Right renal cortex interstitium (tissue), 3 donors: ENCODE results near the gene ZNF618. TPM values are rescaled to one million over a fixed set of nuclear protein-coding genes. Genes with fewer than 3 reads are reported as not detected.

ENCODE experiments used
- DNase-seq, 3 donors: peaks; one replicate each; pipeline ENCODE4 v3.0.0-alpha.2; 2013; ENCODE audit warnings: low read depth in 3 of 3, low spot score in 2 of 3
- polyA plus RNA-seq, 3 donors: library from polyadenylated mRNA; unstranded; fragments of 120-200 nt; gene quantifications; one replicate each; pipeline ENCODE4 v1.2.1, GENCODE V29; 2013; ENCODE audit not compliant: insufficient read length in 3 of 3

Gene ZNF618, protein sequence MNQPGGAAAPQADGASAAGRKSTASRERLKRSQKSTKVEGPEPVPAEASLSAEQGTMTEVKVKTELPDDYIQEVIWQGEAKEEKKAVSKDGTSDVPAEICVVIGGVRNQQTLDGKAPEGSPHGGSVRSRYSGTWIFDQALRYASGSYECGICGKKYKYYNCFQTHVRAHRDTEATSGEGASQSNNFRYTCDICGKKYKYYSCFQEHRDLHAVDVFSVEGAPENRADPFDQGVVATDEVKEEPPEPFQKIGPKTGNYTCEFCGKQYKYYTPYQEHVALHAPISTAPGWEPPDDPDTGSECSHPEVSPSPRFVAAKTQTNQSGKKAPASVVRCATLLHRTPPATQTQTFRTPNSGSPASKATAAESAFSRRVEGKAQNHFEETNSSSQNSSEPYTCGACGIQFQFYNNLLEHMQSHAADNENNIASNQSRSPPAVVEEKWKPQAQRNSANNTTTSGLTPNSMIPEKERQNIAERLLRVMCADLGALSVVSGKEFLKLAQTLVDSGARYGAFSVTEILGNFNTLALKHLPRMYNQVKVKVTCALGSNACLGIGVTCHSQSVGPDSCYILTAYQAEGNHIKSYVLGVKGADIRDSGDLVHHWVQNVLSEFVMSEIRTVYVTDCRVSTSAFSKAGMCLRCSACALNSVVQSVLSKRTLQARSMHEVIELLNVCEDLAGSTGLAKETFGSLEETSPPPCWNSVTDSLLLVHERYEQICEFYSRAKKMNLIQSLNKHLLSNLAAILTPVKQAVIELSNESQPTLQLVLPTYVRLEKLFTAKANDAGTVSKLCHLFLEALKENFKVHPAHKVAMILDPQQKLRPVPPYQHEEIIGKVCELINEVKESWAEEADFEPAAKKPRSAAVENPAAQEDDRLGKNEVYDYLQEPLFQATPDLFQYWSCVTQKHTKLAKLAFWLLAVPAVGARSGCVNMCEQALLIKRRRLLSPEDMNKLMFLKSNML
- polyA plus RNA-seq: 10 to 100 TPM; 39.7 to 41.7 (median 39.9) TPM

DNA sequence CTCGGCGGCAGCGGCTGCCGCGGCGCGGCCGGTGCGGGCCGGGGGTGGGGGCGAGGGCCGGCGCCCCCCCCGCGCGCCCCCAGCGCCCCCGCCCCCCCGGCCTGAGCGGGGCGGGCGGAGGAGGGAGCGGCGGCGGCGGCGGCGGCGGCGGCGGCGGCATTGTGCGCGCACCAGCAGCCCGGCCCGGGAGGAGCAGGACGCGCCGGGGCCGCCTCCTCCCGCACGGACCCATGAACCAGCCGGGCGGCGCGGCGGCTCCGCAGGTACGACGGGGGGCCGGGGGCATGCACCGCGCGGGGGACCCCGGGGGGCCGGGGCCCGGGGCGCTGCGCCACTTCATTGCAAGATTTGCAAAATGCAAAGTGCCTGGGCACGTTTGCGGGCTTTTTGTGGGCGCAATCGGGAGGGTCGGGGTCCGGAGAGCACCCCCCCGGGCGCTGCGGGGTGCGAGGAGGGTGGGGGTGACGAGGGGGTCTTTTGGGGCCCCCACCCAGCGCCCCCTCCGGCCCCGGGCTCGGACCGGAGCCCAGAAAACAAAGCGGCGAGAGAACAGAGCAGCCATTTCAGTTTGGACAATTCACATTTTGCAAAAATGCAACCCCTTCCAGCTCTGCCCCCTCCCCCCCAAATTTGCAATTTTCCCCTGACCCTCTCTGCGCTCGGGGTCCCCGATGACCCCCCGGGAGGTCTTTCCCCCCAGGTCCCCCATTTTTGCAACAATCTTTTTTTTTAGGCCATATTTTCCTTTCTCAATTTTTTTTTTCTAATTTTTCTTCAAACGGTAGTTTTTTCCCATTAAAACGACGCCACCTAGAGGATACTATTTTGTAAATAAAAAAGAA lies at the start of gene ZNF618:
ZNF618 (plus strand) TSS at position 159 of the 842 bp plus-strand sequence; CDS start at position 231, 72 bp downstream.
- peak in 1 of 3 donors; percentile 37 for DNase-seq

DNA sequence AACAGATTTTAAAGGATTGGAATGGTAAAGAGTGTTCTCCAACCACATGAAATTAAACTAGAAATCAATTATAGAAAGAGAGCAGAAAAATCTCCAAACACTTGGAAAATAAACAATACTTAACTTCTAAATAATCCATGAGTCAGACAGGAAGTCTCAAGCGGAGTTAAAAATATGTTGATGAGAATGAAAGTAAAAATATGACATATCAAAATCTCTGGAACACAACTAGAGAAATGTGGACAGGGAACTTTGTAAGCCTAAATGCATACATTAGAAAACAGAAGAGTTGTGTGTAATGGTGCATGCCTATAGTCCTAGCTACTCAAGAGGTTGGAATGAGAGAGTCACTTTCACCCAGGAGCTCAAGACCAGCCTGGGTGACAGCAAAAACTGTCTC lies 47.9 kb upstream of the ZNF618 start:
- DNase-seq: no peak

DNA sequence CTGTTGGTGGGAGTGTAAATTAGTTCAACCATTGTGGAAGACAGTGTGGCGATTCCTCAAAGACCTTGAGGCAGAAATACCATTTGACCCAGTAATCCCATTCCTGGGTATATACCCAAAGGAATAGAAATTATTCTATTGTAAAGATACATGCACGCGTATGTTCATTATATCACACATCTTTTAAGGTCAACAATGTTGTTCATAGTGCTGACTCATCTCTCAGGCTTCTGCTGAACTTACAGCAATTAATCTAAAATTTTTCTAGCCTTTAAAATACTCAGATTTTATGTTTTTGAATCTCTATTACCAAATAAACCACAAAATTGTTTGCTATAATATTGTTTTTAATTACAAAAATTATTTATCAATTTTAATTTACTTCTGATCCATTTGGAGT lies 38.8 kb upstream of the ZNF618 start:
- DNase-seq: no peak

GRCh38 chr9:113842086-113842485 lies 34.0 kb upstream of the ZNF618 start:
- DNase-seq: no peak

DNA sequence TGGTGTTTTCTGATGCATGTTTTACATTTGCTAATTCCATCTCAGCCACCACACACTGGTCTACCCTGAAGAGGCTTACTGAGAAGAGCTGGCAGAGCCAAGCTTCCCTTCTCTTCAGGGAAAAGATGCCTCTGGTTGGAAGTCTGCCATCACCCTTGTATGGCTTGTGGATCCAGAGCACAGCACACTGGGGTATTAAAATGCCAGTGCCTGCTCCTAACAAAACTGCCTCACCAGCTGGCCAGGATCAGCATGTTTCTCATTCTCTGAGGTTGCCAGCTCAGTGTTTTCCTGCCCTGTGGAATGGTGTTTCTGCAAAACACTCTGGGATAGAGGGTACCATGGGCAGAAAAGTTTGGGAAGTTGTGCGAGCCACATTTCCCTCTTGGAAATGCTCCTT lies 31.6 kb upstream of the ZNF618 start:
- DNase-seq: no peak

- no peak for DNase-seq
Observed at GRCh38 chr9:113851359-113851758, 24.8 kb upstream of the ZNF618 start.

DNA sequence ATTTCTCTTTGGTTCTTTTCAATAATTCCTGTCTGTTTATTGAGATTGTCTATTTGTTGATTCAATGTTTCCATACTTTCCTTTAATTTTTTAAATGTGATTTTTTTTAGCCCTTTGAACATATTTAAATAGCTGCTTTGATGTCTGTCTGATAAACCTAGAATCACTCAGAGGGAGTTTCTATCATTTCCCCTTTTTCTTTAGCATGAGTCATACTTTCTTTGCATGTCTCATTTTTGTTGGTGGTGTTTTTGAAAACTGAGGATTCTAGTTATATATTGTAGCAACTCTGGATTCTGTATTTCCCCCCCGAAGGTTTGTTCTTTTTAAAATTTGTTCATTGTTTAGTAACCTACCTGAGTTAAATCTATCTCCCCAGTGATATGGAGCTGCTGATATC lies 24.2 kb upstream of the ZNF618 start:
- no peak for DNase-seq

DNA sequence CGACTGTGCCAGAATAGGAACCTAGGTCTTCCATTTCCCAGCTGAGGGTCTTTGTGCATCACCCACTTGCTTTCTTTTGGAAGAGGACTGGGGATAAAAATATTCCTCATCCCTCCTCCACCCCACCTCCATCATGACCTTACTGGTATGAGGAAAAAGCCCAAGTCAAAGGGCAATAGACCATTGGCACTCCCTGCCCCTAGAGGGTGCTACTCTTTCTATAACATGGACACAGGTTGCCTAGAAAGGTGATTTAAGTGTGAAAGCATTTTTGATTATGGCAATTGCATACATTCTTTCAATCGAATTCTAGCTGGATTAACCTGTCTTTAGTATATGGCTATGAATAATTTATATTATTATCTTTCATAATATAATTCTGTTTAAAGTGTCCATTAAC lies 22.8 kb upstream of the ZNF618 start:
- no peak for DNase-seq

DNA sequence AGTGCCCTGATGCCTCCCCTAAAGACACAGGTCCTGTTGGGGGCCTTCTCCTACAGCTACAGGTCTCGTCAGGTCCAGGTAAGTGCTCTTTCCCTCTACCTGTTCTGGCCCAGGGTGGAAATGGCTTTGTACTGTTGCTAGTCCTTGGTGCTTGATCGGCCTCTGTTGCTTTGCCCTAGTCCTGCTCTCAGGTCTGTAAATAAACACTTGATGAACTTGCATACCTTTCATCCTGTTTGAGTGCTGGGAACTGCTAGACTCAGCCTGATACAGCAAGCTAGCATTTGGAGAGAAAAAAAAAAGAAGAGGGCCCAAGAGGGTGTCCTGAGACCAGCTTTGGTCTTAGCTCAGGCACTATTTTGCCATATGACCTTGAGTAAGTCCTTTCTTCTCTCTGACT lies 21.8 kb upstream of the ZNF618 start:
- no peak for DNase-seq

GRCh38 chr9:113857875-113858274 lies 18.2 kb upstream of the ZNF618 start:
- DNase-seq: no peak

DNA sequence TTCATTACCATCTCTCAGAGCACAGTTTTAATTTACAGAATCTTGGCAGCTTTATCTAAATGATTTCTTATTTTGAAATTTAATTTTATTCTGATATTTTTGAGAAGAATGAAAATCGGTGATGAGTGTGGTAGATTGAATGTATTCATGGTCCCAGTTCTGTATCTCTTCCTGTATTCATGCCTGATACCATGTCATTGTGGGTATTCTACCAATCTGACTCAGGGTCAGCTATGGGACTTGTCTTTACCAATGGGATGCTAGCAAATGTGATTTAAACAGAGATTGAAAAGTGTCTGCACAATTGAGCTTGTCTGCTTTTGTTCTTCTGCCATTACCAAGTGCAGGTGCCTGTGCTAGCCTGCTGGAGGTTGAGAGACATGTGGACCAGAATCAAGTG lies 17.8 kb upstream of the ZNF618 start:
- no peak for DNase-seq

DNA sequence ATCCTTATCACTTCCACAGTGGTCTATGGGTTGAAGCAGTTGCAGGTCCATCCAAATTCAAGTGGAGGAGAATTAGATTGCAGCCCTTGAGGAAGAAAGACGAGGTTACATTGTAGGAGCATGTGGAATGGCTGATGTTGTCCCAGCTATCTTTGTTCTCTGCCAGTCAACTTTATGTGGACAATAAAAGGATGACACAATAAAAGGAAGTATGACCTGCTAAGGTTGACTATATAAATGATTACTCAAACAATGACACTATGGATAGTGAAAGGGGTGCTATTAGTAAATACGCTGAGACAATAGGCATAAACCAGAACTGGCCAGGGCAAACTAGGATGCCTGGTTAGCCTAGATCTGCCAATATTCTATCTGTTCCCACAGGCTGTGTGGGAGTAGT lies 12.8 kb upstream of the ZNF618 start:
- DNase-seq: no peak

DNA sequence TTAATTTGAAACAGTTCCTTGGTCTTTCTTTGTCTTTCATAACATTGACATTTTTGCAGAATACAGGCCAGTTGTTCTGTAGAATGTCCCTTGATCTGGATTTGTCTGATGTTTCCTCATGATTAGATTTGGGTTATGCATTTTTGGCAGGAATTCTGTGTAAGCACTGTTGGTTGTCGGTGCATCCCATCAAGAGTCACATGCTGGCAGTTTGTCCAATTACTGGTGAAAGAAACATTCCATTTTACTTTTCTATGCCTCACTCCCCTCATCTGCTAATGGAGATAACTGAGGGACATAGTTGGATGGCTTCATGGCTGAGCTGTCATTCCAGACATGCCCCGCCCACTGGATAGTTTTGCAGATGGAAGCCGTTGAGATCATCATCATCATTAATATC lies 7.6 kb upstream of the ZNF618 start:
- no peak for DNase-seq

- no peak for DNase-seq
Observed at GRCh38 chr9:113872485-113873143, 3.5 kb upstream of the ZNF618 start.

- no peak for DNase-seq
Observed at GRCh38 chr9:113873446-113873845, 2.7 kb upstream of the ZNF618 start.

DNA sequence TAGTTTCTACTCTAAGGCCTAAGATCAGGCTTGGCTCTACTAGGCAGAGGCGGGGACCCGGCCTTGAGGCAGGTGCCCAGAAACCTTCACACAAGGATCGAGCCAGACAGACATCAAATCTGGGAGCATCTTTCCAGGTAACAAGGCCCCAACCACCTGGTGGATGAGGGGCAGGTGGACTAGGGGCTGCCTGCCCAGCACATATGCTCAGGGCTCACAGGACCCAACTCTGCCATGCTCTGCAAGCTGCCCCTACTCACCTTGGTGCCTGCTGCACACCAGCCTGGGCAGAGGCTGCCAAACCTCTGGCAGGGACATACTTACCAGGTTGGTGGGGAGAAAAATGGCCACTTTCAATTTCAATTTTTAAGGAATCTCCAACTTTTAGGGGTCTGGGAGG lies 2.2 kb upstream of the ZNF618 start:
- DNase-seq: no peak

DNA sequence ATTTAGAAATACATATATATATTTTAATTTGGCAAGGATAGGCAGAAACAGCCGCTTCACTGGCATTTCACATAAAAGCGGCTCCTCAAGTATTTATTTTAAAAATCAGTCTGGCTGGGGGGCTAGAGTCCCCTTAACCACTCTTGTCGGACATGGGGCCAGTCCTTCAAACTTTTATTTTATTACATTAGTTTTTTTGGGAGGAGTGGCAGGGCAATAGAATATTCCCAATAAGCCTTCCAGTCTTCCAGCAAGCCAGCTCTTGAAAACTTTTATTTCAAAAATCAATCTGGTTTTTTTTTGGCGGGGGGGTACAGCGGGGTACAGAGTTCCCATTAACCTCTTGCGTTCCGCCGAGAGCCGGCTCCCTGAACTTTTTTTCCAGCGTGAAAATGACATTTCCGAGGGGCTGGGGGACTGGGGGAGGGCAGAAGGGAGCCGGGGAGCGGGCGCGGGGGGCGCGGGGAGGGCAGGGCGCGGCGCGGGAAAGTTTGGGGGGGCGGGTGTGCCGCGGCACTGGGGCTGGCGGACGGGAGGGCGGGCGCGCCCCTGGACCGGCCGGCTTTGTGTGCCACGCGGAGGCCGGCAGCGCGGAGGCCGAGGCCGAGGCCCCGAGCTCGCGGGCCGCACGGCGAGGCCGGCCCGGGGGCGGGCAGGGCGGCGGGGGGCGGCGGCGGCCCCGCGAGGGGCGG lies 504 bp upstream of the ZNF618 start:
- no peak for DNase-seq

DNA sequence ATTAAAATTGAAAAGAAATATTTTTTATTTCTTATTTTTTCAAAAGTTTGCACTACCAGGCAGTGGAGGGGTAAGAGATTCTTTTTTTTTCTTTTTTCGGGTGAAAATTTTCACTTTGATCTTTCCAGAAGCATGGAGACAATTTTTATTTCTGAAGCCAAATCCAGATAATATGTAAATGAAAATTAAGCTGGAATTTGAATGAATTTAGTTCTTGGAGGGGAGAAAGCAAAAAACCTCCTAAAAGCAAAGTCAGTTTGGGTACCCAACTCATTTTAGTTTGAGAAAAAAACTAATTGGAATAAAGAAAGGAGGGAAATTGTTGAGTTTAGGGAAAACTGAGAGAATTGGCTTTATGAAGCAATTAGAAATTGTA lies 872 bp downstream of the ZNF618 start:
- DNase-seq: no peak

DNA sequence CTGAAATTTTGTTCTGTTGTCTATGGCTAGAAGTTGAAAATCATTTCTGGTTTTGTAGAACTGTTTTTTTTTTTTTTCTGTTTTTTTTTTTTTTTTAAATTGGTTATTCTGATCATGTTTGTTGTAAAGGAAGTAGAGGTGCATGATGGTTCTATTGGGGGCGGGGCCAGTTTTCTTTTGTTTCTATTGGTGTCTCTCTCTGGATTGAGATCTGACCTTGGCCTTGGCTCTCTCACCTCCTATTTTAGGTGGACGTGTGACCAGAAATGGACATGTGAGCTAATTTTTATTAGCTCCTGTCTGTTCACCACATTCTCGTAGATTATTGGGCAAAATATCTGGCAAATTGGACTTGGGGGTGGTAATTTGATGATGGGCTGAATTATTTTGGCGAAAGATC lies 3.2 kb downstream of the ZNF618 start:
- DNase-seq: no peak

- DNase-seq: no peak
Observed at GRCh38 chr9:113879911-113880310, 3.8 kb downstream of the ZNF618 start.
